GM12891 (cell line): Measurements from ENCODE around the gene SIAH3.

ENCODE experiments used
- DNase-seq: peaks from one replicate; pipeline ENCODE4 v3.0.0; 2011; ENCODE audit warnings: low spot score; ENCODE audit not compliant: insufficient read length
- FAIRE-seq: peaks from 2 replicates; lab custom pipeline; 2011; peaks lifted over from hg19 to GRCh38; lab: Jason Lieb, UNC
- PAX5 ChIP-seq: IDR thresholded peaks from 2 replicates; pipeline ENCODE4 v1.6.1; 2011; ENCODE audit warnings: low read length, moderate library complexity, mild to moderate bottlenecking; ENCODE audit not compliant: insufficient read depth, severe bottlenecking
- POLR2A ChIP-seq: IDR thresholded peaks from 2 replicates; pipeline ENCODE4 v1.6.1; 2011; ENCODE audit warnings: low read depth, low read length, control low read depth
- POLR2AphosphoS5 ChIP-seq: IDR thresholded peaks from 2 replicates; pipeline ENCODE4 v1.6.1; 2011; ENCODE audit warnings: low read depth, low read length, control low read depth
- POU2F2 ChIP-seq: IDR thresholded peaks from 2 replicates; pipeline ENCODE4 v1.6.1; 2011; ENCODE audit warnings: low read depth, mild to moderate bottlenecking, control low read depth, low read length, moderate library complexity
- SPI1 ChIP-seq: IDR thresholded peaks from 2 replicates; pipeline ENCODE4 v1.6.1; 2011; ENCODE audit warnings: low read depth, low read length, control low read depth
- TAF1 ChIP-seq: IDR thresholded peaks from 2 replicates; pipeline ENCODE4 v1.6.1; 2011; ENCODE audit warnings: low read depth, low read length, control low read depth

Gene SIAH3

DNA sequence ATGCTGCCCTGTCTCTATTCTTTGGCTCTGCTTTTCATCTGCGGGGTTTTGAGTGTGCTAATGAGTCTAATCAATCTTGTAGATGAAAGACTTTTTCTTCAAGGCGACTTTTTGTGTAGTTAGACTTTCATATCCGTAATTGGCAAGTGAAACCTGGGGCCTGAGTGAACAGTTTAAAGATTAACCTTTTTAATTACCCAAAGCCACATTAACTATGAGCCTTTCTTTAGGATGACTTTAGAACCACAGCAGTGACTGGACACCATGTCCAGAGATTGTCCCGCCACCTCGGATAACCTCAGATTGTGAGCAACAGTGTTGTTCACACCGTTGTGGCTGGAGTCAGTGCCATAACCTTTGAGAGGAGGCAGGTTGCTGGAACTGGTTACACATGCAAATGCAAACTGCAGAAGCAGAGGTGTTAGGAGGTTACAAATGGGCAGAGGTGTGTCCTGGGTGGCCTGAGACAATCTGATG lies 58.7 kb downstream of the SIAH3 start:
- DNase-seq (no peak), FAIRE-seq (no peak)
- TF ChIP-seq SPI1 (no peak), PAX5 (no peak), POLR2AphosphoS5 (no peak), TAF1 (no peak)

DNA sequence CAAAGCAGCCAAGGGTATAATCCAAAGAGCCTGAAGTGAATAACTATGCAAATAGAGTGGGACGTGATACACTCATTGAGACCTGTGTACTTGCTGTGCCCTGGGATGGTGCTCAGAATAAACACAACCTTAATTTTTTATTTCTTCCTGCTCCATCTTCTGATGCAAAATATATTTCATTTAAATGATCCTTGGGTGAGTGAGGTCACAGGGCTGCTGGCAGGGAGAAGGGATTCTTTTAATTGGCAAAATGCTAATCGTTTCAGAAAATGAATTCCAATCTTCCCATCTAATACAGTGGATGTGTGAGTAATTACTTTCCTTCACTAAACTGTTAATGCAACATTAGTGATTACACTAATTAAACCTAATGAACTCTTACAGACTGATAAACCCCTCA lies 63.5 kb downstream of the SIAH3 start:
- DNase-seq (no peak), FAIRE-seq (no peak)
- no peak for TF ChIP-seq SPI1
- no peak for TF ChIP-seq TAF1
- TF ChIP-seq POLR2A = no peak
- TF ChIP-seq POU2F2 = no peak
- TF ChIP-seq PAX5 = no peak
- no peak for TF ChIP-seq POLR2AphosphoS5

DNA sequence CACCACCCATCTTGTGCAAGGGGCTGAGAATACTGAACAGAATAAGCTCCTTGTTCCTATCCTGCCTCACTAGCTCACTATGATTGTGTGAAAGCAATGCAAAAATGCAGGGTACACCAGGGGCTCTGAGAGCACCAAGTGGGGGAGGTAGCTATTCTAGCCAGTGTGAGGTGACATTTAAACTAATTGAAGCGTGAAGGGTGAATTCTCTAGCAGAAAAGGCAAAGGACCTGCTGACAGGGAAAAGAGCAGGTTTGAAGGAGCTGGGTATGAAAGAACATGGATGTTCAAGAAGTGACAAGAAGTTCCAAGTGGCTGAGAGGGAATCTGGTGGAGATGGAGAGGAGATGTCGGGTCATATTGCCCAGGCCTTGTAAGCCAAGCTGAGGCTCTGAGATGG lies 64.2 kb downstream of the SIAH3 start:
- FAIRE-seq = no peak
- TF ChIP-seq POLR2AphosphoS5 (no peak), POU2F2 (no peak), POLR2A (no peak), TAF1 (no peak)
- DNase-seq = no peak

DNA sequence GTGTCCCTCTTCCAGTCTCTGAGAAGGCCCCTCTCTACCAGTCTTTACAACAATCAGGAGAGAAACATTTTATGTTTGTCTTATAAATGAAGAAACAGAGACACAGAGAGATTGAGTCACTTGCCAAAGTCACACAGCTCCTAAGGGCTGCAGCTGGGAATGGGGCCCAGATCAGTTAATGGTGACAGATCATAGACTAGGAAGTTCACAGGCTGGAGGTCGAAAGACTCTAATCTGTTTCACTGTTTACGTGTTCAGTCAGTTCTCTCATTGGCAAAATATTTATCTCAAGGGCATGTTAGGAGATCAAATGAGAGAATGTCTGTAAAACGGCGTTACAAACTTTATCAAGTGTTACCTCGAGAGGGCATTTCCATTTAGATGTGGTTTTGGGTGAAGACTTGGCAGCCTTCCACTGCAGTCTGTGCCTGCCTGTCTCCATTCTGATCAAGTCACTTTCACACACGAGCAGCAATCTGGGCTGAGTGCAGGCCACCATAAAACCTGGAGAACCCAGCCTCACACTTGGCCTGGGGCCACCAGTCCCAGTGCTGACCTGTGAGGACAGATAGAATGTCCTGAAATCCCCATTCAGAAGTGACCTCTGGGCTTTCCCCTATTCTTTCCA lies 65.1 kb downstream of the SIAH3 start:
- no peak for DNase-seq
- TF ChIP-seq TAF1 (no peak), POU2F2 (no peak), SPI1 (no peak), POLR2AphosphoS5 (no peak), PAX5 (no peak), POLR2A (no peak)
- no peak for FAIRE-seq

DNA sequence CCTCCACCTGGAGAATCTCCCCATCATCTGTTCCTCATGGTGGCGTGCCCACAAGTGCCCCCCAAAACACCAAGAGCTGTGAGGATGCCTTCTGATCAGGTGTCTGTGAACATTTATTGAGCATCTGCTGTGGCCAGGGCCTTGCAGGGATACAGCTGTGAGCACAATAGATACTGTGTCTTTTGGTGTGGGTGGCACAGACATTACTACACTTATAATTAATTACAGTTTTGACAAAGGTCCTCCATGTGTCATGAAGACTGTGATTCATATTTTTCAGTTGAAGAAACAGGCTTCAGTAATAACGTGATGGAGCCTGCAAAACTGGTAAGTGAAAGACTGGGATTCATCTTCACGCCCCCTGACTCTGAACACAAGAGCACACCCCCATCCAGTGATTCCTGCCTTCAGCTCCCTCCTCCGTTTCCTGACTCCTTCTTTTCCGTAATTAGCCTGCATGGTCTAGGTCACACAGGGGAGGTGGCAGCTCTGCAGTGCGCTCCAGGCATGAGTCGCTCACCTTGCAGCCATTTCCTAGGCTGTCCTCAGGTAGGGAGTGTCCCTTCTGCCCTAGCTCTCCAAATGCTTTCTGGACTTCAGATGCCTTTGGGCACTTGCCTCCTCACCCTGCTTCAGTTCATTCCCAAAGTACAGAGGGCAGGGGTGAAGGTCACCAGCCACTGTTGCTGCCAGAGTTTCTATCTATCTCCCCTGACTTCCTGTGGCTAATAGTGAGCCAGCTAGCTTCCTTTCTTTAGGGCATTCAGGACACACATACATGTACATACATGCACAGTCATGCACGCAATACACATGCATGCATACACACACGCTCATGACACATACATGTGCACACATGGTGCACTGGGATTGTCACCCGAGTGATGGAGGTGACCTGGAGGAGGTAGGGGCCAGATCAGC lies 66.5 kb downstream of the SIAH3 start:
- DNase-seq (no peak), FAIRE-seq (no peak)
- TF ChIP-seq SPI1 (no peak), POLR2AphosphoS5 (no peak), POLR2A (no peak), POU2F2 (no peak), TAF1 (no peak), PAX5 (no peak)

DNA sequence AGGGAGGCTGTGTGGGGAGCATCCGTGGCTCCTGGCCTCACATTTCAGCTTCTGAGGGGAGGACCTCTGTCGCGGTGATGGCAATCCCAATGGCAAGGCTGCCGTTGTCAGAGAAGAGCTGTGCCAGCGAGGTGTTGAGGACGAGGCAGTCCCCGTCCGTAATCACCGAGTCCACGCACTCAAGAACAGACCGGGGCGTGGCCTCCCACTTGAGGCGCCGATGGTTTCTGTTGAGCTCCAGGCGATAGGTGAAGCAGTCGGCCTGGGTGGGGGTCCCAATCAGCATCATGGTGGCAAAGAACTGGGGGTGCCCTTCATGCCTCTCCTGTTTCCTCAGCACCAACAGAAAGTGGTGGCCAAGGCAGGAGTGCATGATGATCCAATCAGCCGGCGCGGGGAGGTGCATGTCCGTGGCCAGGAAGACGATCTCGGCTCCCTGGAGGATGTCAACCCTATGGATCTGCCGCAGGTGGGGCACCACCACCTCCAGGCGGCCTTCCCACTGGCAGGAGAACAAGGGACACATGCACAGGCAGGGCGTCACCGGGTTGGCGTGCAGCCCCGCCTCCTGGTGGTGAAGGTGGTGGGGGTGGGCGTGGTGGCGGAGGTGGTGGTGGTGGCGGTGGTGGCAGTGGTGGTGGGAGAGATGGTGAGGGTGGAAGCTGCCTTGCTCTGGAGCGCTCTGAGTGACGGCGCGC lies 68.1 kb downstream of the SIAH3 start:
- DNase-seq (no peak), FAIRE-seq (no peak)
- TF ChIP-seq POLR2A (no peak), POU2F2 (no peak), POLR2AphosphoS5 (no peak), TAF1 (no peak), SPI1 (no peak), PAX5 (no peak)

DNA sequence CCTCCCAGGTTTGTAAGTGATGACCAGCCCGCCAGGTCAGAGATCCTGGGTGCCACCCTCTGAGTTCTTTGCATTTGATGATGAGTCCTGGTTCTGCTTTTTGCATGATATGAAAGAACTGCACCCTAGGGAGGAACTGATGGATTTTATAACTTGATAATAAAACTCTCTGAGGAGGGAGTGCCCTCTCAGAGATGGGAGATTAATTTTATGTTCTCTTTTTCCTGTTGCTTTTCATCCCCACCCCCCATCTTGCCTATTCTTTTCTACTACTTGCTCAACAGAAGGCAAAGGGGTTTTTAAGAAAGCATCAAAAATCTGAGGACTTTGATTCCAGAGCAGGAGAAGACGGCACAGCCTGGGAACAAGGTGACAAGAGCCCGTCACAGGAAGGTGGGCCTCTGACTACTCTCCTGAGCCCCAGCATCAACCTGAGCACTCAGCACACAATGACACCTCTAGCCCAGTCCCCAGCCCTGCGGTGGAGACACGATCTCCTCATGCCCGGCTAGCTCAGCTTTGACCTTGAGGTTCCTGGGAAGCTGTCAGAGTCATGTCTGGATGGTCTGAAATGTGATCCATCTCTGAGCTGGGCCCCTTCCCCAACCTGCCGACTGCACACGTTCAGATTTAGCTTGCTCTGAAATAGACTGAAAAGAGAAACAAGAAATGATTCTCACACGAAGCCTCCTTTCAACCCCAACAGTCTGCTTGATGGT lies 69.1 kb downstream of the SIAH3 start:
- no peak for FAIRE-seq
- TF ChIP-seq POLR2AphosphoS5 = no peak
- TF ChIP-seq PAX5 = no peak
- TF ChIP-seq TAF1 = no peak
- TF ChIP-seq SPI1 = 0 out of 2 replicates have a peak, but pooled peaks have one; percentile 23
- no peak for DNase-seq

DNA sequence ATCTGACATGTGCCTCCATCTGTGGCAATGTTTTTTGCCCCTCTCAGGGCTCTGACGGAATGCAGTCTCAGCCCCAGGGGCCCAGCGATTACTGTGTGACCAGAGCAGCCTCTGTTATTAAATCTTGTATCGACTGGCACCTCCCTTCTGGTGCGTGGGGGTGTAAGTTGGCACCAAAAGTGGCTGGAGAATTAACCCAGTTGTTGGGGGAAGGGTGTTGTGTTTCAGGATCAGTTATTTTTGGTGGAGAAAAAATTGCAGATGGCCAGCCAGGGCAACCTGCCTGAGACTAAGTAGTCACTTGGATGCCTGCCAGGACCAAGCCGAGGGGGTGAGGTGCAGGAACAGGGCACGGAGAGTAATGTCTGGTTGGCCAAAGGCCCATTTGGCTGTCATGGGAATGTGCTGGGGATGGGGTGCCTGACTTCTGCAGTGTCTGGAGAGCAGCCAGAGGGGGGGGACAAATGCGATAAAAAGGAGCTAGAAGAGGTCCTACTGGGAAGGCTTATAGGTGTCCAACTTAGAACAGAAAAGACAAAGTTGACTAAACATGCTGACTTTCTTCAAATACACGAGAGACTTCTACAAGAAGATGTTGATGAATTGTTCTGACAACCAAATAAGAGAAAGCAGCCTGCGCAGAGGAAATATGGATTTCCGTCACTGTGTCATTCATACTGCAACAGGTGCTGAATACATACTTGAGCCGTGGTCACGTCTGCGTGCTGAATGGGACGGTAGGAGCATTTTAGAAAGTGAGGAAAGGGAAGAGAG lies 69.8 kb downstream of the SIAH3 start:
- TF ChIP-seq PAX5 (no peak), TAF1 (no peak), POU2F2 (no peak), POLR2A (no peak), SPI1 (no peak), POLR2AphosphoS5 (no peak)
- FAIRE-seq = no peak
- no peak for DNase-seq
